ENCODE results near the gene COL6A3.

Gene COL6A3

GRCh38 chr2:237430861-237431260 is 16.9 kb upstream of the COL6A3 start:
- Histone ChIP-seq H3K4me3 (ENCODE audit: low read depth, low read length) (no peak overlapping the region), H3K27me3 (replicated peaks) (no peaks in the 10 kb centered on the region), H3K36me3 (replicated peaks) (no peaks in the 10 kb centered on the region), H3K27ac (peak overlapping the region; percentile 99)
- no peak for DNase-seq
- in situ Hi-C loops (cut with HindIII; ENCODE audit: low pct_ligation_motif_present, low sequenced_read_pairs), result no loop called here
- no peak for TF ChIP-seq CTCF (IDR thresholded peaks at IDR 0.05; ENCODE audit: low read depth, low read length, missing control alignments)

DNA sequence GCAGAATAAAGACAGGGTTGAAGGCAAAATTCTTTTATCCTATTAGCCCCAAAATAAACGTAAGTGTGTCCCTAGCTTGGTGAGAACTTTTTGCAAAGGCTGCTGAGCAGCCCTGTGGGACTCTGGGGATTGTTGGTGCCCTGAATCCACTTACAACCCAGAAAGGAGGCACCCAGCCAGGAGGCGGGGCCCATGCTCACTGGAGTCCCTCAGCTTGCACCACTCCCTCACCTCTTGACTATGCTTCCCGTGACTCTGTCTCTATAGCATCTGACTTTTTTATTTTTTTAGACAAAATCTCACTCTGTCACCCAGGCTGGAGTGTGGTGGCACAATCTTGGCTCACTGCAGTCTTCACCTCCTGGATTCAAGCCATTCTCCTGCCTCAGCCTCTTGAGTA is 15.8 kb upstream of the COL6A3 start:
- in situ Hi-C loops (cut with HindIII; ENCODE audit: low pct_ligation_motif_present, low sequenced_read_pairs), result no loop called here
- no peaks in the 10 kb centered on the region for H3K27me3 ChIP-seq (replicated peaks)
- no peaks in the 10 kb centered on the region for H3K36me3 ChIP-seq (replicated peaks)
- H3K4me3 ChIP-seq (ENCODE audit: low read depth, low read length), result no peak overlapping the region
- peak overlapping the region; percentile 99 for H3K27ac ChIP-seq
- DNase-seq, result peak; percentile 56
- no peak for TF ChIP-seq CTCF (IDR thresholded peaks at IDR 0.05; ENCODE audit: low read depth, low read length, missing control alignments)

DNA sequence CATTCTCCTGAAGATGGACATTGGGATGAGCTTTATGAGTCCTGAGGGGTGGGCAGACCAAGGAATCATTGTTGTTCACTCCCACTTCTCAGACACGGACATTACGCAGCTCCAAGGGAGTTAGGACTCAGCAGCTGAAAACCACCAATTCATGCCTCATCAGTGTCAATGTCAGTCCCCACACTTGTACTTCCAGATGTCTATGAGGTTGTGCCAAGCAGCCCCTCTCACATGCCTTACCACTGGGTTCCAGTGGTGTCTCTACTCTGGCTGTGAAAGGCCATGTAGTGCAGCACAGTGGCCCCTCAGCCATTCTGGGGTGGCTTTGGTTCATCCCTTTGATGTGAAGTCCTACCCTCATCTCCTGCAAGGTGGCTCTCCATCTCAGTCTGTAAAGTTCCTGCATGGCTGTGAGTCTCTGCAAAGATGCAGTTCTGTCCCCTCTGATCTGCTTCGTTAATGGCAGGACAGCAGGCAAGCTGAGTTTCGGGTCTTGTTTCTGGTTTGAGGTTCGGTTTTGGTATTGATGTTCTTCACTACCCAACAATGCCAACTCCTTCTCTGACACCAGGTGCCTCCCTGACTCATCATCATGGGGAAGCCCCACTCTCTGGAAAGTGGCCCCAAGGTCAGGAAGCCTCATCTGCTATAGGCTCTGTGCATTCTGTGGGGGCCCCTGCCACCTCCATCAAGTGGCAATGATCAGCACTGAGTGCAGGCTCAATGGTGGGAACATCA is 14.0 kb upstream of the COL6A3 start:
- no peak overlapping the region for H3K27ac ChIP-seq
- DNase-seq, result no peak
- TF ChIP-seq CTCF (IDR thresholded peaks at IDR 0.05; ENCODE audit: low read depth, low read length, missing control alignments), result no peak
- H3K27me3 ChIP-seq (replicated peaks), result no peaks in the 10 kb centered on the region
- H3K4me3 ChIP-seq (ENCODE audit: low read depth, low read length), result no peak overlapping the region
- in situ Hi-C loops (cut with HindIII; ENCODE audit: low pct_ligation_motif_present, low sequenced_read_pairs), result no loop called here
- H3K36me3 ChIP-seq (replicated peaks), result no peaks in the 10 kb centered on the region

- TF ChIP-seq CTCF (IDR thresholded peaks at IDR 0.05; ENCODE audit: low read depth, low read length, missing control alignments), result no peak
- no peak for DNase-seq
- H3K4me3 ChIP-seq (ENCODE audit: low read depth, low read length), result no peak overlapping the region
- in situ Hi-C loops (cut with HindIII; ENCODE audit: low pct_ligation_motif_present, low sequenced_read_pairs), result no loop called here
- no peaks in the 10 kb centered on the region for H3K27me3 ChIP-seq (replicated peaks)
- no peaks in the 10 kb centered on the region for H3K36me3 ChIP-seq (replicated peaks)
- no peak overlapping the region for H3K27ac ChIP-seq
These were observed 12.6 kb upstream of the COL6A3 start for GRCh38 chr2:237426517-237426916.

GRCh38 chr2:237425320-237425719 is 11.4 kb upstream of the COL6A3 start:
- H3K27ac ChIP-seq, result peak overlapping the region; percentile 24
- H3K27me3 ChIP-seq (replicated peaks), result no peaks in the 10 kb centered on the region
- H3K4me3 ChIP-seq (ENCODE audit: low read depth, low read length), result no peak overlapping the region
- no peaks in the 10 kb centered on the region for H3K36me3 ChIP-seq (replicated peaks)
- no peak for DNase-seq
- TF ChIP-seq CTCF (IDR thresholded peaks at IDR 0.05; ENCODE audit: low read depth, low read length, missing control alignments), result no peak
- in situ Hi-C loops (cut with HindIII; ENCODE audit: low pct_ligation_motif_present, low sequenced_read_pairs), result no loop called here

DNA sequence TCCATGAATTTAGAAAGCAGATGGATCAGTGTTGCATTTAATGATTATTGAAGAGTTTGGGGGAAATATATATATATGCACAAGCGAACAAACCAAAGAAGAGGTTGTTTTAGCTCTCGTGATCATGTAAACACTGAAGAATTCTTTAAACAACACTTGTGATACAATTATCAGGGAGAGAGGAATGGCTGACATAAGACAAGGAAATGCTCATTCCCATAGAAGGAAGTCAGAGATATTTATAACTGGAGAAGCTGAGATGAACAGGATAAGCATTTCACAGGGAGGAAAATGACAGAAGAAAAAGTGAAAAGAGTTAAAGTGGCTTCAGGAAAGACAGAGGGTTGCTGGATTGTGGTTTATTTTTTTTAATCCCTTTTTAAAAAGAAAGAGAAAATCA is 10.6 kb upstream of the COL6A3 start:
- TF ChIP-seq CTCF (IDR thresholded peaks at IDR 0.05; ENCODE audit: low read depth, low read length, missing control alignments), result no peak
- peaks cover 2% of the 10 kb centered on the region for H3K36me3 ChIP-seq (replicated peaks)
- no peak for DNase-seq
- H3K4me3 ChIP-seq (ENCODE audit: low read depth, low read length), result no peak overlapping the region
- no peaks in the 10 kb centered on the region for H3K27me3 ChIP-seq (replicated peaks)
- peak overlapping the region; percentile 24 for H3K27ac ChIP-seq
- in situ Hi-C loops (cut with HindIII; ENCODE audit: low pct_ligation_motif_present, low sequenced_read_pairs), result no loop called here

All from brain microvascular endothelial cell (primary cell).